Transverse colon (tissue), 4 donors: ENCODE measurements around the gene ATG9B.

Source experiments
- CTCF ChIP-seq, 5 experiments: fragments of 200-600 bp in 3 of 5; fragments of 450-650 bp in 2 of 5; sonication (generic) in 3 of 5; IDR thresholded peaks; 1 replicate in 2 of 5; 2 replicates in 3 of 5; pipeline ENCODE4 v1.5.1; 2016 to 2017; ENCODE audit warnings: antibody characterized with exemption in 5 of 5, inconsistent platforms in 3 of 5, mild to moderate bottlenecking in 2 of 5, moderate library complexity in 1 of 5
- EP300 ChIP-seq: sonication (generic); formaldehyde crosslinking; IDR thresholded peaks from one replicate; pipeline ENCODE4 v1.6.1; 2017; ENCODE audit warnings: antibody characterized with exemption, low read depth
- POLR2A ChIP-seq: fragments of 450-650 bp; IDR thresholded peaks from one replicate; pipeline ENCODE4 v1.6.1; 2016; ENCODE audit warnings: antibody characterized with exemption, mild to moderate bottlenecking, moderate library complexity
- POLR2AphosphoS5 ChIP-seq, 3 donors: sonication (generic); formaldehyde crosslinking; IDR thresholded peaks; one replicate each; pipeline ENCODE4 v1.6.1; 2016; ENCODE audit warnings: antibody characterized with exemption in 3 of 3

- TF ChIP-seq POLR2A: no peak
- TF ChIP-seq POLR2AphosphoS5 (IDR thresholded peaks at IDR 0.05): no peak
- TF ChIP-seq CTCF (IDR thresholded peaks at IDR 0.05): no peak
- no peak for TF ChIP-seq EP300
These were observed 56.1 kb downstream of the ATG9B start for GRCh38 chr7:150968056-150968733.
